ENCODE measurements around the gene PRRG2.
A peak's percentile ranks its signal among the peaks of the same experiment; 100 is the strongest.

Gene PRRG2

GRCh38 chr19:49589502-49589905 is 8.4 kb downstream of the PRRG2 start:
- DNase-seq: no peak
- no peaks in the 10 kb centered on the region for H3K9me3 Mint-ChIP-seq
- ATAC-seq (replicated peaks): no peak
- H3K27me3 Mint-ChIP-seq: no peaks in the 10 kb centered on the region
- H3K36me3 Mint-ChIP-seq: peaks cover 9 to 16% of the 10 kb centered on the region in 2 donors
- peaks cover 22 to 33% of the 10 kb centered on the region in 2 donors for H3K4me1 Mint-ChIP-seq
- no peak overlapping the region for H3K4me3 Mint-ChIP-seq
- no peak overlapping the region for H3K27ac Mint-ChIP-seq

DNA sequence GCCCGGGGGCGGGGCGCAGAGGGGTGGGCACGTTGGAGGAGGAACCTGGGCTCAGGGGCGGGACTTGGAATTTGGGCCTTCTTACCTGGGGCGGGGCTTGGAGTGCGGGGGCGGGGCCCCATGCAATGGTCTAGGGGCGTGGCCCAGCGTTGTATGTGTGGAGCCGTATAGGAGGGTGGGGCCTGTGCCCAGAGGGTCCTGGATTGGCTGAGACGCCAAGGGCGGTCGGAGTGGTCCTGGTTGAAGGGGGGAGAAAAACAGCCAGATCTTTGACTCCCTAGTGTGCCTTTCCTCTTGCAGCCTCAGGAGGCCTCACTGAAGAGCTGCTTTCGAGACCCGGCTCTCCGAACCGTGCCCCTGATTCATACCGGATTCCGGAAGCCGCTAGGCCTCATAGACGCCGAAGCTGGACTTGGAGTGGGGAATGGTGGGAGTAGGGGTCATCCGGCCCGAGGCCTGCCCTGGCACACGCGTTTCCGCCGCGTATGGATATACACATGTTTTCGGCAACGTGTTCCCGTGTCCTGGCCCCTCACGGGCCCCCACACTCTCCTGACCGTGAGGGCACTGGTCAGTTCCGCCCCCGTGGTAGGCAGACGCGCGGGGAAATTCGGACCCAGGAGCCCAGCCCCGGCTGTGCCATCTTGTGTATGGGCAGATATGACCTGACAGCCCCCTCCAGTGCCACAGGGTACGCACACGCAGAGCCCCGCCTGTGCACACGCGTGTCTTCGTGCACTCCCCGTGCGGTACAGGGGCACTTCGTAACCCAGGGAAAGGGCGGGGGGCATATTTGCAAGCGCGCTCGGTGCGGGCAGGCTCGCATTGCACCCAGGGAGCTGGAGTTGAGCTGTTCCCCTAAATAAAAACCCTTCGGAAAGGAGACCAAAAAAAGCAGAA is 9.2 kb downstream of the PRRG2 start:
- Mint-ChIP-seq H3K4me1 (peaks cover 23 to 37% of the 10 kb centered on the region in 2 donors), H3K36me3 (peaks cover 12 to 20% of the 10 kb centered on the region in 2 donors), H3K27ac (peak overlapping the region; percentile 83), H3K27me3 (no peaks in the 10 kb centered on the region), H3K9me3 (no peaks in the 10 kb centered on the region), H3K4me3 (peak overlapping the region; percentile 77 to 96)
- ATAC-seq (replicated peaks) (peak; percentile 83 to 86), DNase-seq (peak; percentile 93)

- H3K4me1 Mint-ChIP-seq: peaks cover 23 to 37% of the 10 kb centered on the region in 2 donors
- peak; percentile 40 to 44 for ATAC-seq (replicated peaks)
- no peaks in the 10 kb centered on the region for H3K9me3 Mint-ChIP-seq
- peak within 1 kb of the TSS; percentile 83 for H3K27ac Mint-ChIP-seq
- no peaks in the 10 kb centered on the region for H3K27me3 Mint-ChIP-seq
- peaks cover 15 to 23% of the 10 kb centered on the region in 2 donors for H3K36me3 Mint-ChIP-seq
- DNase-seq: peak; percentile 69
- H3K4me3 Mint-ChIP-seq: peak within 1 kb of the TSS; percentile 77 to 96
Observed at GRCh38 chr19:49590971-49591730, 10.0 kb downstream of the PRRG2 start, which contains the start of gene PRR12. Gene PRR12 (plus strand): TSS chr19:49591182. CDS start chr19:49591655, 473 bp downstream.

- Mint-ChIP-seq H3K4me1 (peaks cover 23 to 37% of the 10 kb centered on the region in 2 donors), H3K27me3 (no peaks in the 10 kb centered on the region), H3K27ac (peak overlapping the region; percentile 83), H3K4me3 (peak overlapping the region; percentile 77 to 96), H3K9me3 (no peaks in the 10 kb centered on the region), H3K36me3 (peaks cover 17 to 27% of the 10 kb centered on the region in 2 donors)
- ATAC-seq (replicated peaks) (peak; percentile 5 to 8), DNase-seq (no peak)
Observed at GRCh38 chr19:49591731-49592485, 10.8 kb downstream of the PRRG2 start.

- H3K4me3 Mint-ChIP-seq: peak overlapping the region; percentile 77 to 96
- H3K27me3 Mint-ChIP-seq: no peaks in the 10 kb centered on the region
- peaks cover 23 to 37% of the 10 kb centered on the region in 2 donors for H3K4me1 Mint-ChIP-seq
- H3K9me3 Mint-ChIP-seq: no peaks in the 10 kb centered on the region
- DNase-seq: no peak
- peak overlapping the region; percentile 76 for H3K27ac Mint-ChIP-seq
- ATAC-seq (replicated peaks): no peak
- peaks cover 19 to 27% of the 10 kb centered on the region in 2 donors for H3K36me3 Mint-ChIP-seq
Observed at GRCh38 chr19:49592486-49593232, 11.5 kb downstream of the PRRG2 start.

GRCh38 chr19:49593233-49594113 is 12.4 kb downstream of the PRRG2 start:
- H3K4me3 Mint-ChIP-seq: peak overlapping the region; percentile 77 to 96
- peak; percentile 83 for DNase-seq

DNA sequence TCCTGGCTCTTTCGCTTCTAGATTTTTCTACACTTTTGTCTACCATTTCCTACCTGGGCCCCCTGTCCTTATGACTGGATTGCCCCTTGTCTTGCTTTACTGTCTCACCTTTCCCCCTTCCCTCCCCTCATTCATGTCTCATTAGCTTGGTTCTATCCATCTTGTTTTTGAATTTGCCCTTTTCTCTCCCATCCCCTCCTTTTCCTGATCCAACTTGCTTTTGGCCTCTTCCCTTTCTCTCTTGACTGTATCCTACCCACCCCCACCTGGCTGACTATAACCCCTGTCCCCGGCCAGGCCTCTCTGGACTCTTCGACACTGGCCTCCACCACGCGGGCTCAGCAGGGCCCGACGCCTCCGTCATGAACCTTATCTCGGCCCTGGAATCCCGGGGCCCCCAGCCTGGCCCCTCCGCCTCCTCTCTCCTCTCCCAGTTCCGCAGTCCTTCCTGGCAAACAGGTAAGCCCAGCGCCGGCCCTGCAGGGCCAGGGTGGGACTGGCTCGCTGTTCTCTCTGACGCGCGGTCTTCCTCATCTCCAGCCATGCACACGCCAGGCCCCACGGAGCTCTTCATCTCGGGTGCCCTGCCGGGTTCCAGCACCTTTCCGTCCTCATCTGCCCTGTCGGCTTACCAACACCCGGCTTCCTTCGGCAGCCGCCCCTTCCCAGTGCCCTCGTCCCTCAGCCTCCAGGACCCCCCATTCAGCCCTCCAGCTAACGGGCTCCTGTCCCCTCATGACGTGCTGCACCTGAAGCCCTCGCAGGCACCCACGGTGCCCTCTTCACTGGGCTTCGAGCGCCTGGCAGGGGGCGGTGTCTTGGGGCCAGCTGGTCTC is 13.3 kb downstream of the PRRG2 start:
- peaks cover 22 to 35% of the 10 kb centered on the region in 2 donors for H3K4me1 Mint-ChIP-seq
- DNase-seq (no peak), ATAC-seq (replicated peaks) (no peak)
- H3K9me3 Mint-ChIP-seq: no peaks in the 10 kb centered on the region
- peak overlapping the region; percentile 77 to 96 for H3K4me3 Mint-ChIP-seq
- H3K27ac Mint-ChIP-seq: peak overlapping the region; percentile 48
- H3K36me3 Mint-ChIP-seq: peaks cover 20 to 35% of the 10 kb centered on the region in 2 donors
- H3K27me3 Mint-ChIP-seq: no peaks in the 10 kb centered on the region

More at GRCh38 chr19:49593233-49594113, 12.4 kb downstream of the PRRG2 start:
- Mint-ChIP-seq H3K27ac (peak overlapping the region; percentile 48), H3K36me3 (peaks cover 19 to 31% of the 10 kb centered on the region in 2 donors), H3K27me3 (no peaks in the 10 kb centered on the region), H3K4me1 (peaks cover 25 to 37% of the 10 kb centered on the region in 2 donors), H3K9me3 (no peaks in the 10 kb centered on the region)
- ATAC-seq (replicated peaks): peak; percentile 49 to 52

DNA sequence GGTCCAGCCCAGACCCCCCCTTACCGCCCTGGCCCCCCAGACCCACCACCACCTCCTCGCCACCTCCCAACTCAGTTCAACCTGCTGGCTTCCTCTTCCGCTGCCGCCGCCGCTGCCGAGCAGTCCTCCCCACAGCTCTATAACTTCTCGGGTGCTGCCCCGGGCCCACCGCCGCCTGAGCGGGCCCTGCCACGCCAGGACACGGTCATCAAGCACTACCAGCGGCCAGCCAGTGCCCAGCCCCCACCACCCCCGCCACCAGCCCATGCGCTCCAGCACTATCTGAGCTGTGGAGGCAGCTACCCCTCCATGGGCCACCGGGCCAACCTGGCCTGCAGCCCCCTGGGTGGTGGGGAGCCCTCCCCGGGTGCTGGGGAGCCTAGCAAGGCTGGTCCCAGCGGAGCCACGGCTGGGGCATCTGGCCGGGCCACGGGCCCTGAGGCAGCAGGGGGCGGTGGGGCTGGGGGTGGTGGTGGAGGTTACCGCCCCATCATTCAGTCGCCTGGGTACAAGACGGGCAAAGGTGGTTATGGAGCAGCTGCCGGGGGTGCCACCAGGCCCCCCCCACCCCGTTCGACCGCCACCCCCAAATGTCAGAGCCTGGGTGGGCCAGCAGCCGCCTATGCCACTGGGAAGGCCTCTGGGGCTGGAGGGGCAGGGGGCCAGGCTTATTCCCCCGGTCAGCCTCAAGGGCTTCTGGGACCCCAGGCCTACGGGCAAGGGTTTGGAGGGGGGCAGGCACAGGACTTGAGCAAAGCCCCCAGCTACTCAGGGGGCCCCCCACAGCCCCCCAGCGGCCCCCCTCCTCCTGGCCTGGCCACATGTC is 14.1 kb downstream of the PRRG2 start:
- Mint-ChIP-seq H3K36me3 (peaks cover 26 to 41% of the 10 kb centered on the region in 2 donors), H3K9me3 (no peaks in the 10 kb centered on the region), H3K27me3 (no peaks in the 10 kb centered on the region), H3K4me3 (no peak overlapping the region), H3K27ac (no peak overlapping the region), H3K4me1 (peaks cover 24 to 41% of the 10 kb centered on the region in 2 donors)
- no peak for DNase-seq
- no peak for ATAC-seq (replicated peaks)

GRCh38 chr19:49595819-49596404 is 14.8 kb downstream of the PRRG2 start:
- ATAC-seq (replicated peaks) (no peak), DNase-seq (no peak)
- Mint-ChIP-seq H3K4me3 (no peak overlapping the region), H3K27ac (no peak overlapping the region), H3K9me3 (no peaks in the 10 kb centered on the region), H3K36me3 (peaks cover 31 to 45% of the 10 kb centered on the region in 2 donors), H3K4me1 (peaks cover 24 to 45% of the 10 kb centered on the region in 2 donors), H3K27me3 (no peaks in the 10 kb centered on the region)

DNA sequence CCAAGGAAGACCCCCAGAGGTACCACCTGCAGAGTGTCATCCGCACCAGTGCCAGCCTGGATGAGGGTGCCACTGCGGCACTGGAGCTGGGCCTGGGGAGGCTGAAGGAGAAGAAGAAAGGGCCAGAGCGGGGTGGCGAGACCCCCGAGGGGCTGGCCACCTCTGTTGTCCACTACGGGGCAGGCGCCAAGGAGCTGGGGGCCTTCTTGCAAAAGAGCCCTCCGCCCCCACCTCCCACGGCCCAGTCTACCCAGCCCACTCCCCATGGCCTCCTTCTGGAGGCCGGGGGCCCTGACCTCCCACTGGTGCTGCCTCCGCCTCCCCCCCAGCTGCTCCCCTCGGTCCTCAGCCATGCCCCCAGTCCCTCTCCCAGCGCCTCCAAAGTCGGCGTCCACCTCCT is 15.3 kb downstream of the PRRG2 start:
- H3K9me3 Mint-ChIP-seq: no peaks in the 10 kb centered on the region
- no peak overlapping the region for H3K27ac Mint-ChIP-seq
- H3K4me1 Mint-ChIP-seq: peaks cover 27 to 49% of the 10 kb centered on the region in 2 donors
- H3K27me3 Mint-ChIP-seq: no peaks in the 10 kb centered on the region
- DNase-seq: no peak
- peaks cover 34 to 50% of the 10 kb centered on the region in 2 donors for H3K36me3 Mint-ChIP-seq
- ATAC-seq (replicated peaks): no peak
- H3K4me3 Mint-ChIP-seq: no peak overlapping the region

All from stimulated activated naive B cell treated with anti-CD40 and anti-IgM and Interleukin-4, amounts not matched to agents 10 μg/mL and 1 μg/mL and 100 μg/mL, for 72 hours (primary cell).